Loucy (cell line): Measurements from ENCODE around the gene LCTL.

Source experiments
- H2AFZ ChIP-seq: fragments of 200-600 bp; sonication (generic); 2 replicates; pipeline ENCODE4 v1.6.0; 2016; ENCODE audit warnings: antibody characterized with exemption, mild to moderate bottlenecking, low read length, moderate library complexity
- H3F3A ChIP-seq: fragments of 200-600 bp; 2 replicates; pipeline ENCODE4 v1.6.0; 2016; ENCODE audit warnings: antibody characterized with exemption, low read depth, mild to moderate bottlenecking
- H3K27me3 ChIP-seq: fragments of 200-600 bp; sonication (generic); 2 replicates; pipeline ENCODE4 v1.6.1; 2014; ENCODE audit warnings: low read length, mild to moderate bottlenecking; ENCODE audit not compliant: insufficient read depth, poor library complexity, severe bottlenecking
- H3K36me3 ChIP-seq: fragments of 200-600 bp; sonication (generic); 2 replicates; pipeline ENCODE4 v1.6.1; 2016; ENCODE audit warnings: low read length; ENCODE audit not compliant: insufficient read depth
- H3K4me1 ChIP-seq: fragments of 200-600 bp; sonication (generic); 2 replicates; pipeline ENCODE4 v1.5.1; 2014; ENCODE audit warnings: low read length, mild to moderate bottlenecking; ENCODE audit not compliant: insufficient read depth, poor library complexity, severe bottlenecking
- H3K4me2 ChIP-seq: fragments of 200-600 bp; sonication (generic); 2 replicates; pipeline ENCODE4 v1.6.0; 2014; ENCODE audit warnings: antibody characterized with exemption, low read length, low read depth, mild to moderate bottlenecking; ENCODE audit not compliant: poor library complexity, severe bottlenecking
- H3K4me3 ChIP-seq: fragments of 200-600 bp; sonication (generic); 2 replicates; pipeline ENCODE4 v1.5.1; 2014; ENCODE audit warnings: low read length, mild to moderate bottlenecking, mixed read lengths; ENCODE audit not compliant: poor library complexity, severe bottlenecking
- H3K79me2 ChIP-seq: fragments of 200-600 bp; sonication (generic); 2 replicates; pipeline ENCODE4 v1.6.1; 2014; ENCODE audit warnings: low read length; ENCODE audit not compliant: insufficient read depth
- H3K9ac ChIP-seq: fragments of 200-600 bp; sonication (generic); 2 replicates; pipeline ENCODE4 v1.6.0; 2014; ENCODE audit warnings: mild to moderate bottlenecking, low read depth, low read length, moderate library complexity; ENCODE audit not compliant: poor library complexity, severe bottlenecking
- H3K9me2 ChIP-seq: fragments of 200-600 bp; sonication (generic); replicated peaks from 2 replicates; pipeline ENCODE4 v1.6.1; 2016; ENCODE audit warnings: low read depth, low read length, mixed read lengths
- H3K9me3 ChIP-seq: fragments of 200-600 bp; sonication (generic); 2 replicates; pipeline ENCODE4 v1.6.1; 2014; ENCODE audit warnings: mild to moderate bottlenecking, antibody characterized with exemption, low read length, low read depth; ENCODE audit not compliant: insufficient read depth
- H4K20me1 ChIP-seq: fragments of 200-600 bp; sonication (generic); 2 replicates; pipeline ENCODE4 v1.6.0; 2014; ENCODE audit warnings: antibody characterized with exemption, low read length, mild to moderate bottlenecking; ENCODE audit not compliant: insufficient read depth, poor library complexity, severe bottlenecking
- EZH2phosphoT487 ChIP-seq: fragments of 200-600 bp; IDR thresholded peaks from 2 replicates; pipeline ENCODE4 v1.6.1; 2018; ENCODE audit warnings: antibody characterized with exemption, mild to moderate bottlenecking, moderate library complexity, borderline replicate concordance
- TF ChIP-seq, protein P1 (sequence below): fragments of 200-600 bp; sonication (generic); conservative IDR thresholded peaks from 2 replicates; pipeline ENCODE4 v1.5.1; 2014; ENCODE audit warnings: mild to moderate bottlenecking, antibody characterized with exemption, low read length

LCTL gene

DNA sequence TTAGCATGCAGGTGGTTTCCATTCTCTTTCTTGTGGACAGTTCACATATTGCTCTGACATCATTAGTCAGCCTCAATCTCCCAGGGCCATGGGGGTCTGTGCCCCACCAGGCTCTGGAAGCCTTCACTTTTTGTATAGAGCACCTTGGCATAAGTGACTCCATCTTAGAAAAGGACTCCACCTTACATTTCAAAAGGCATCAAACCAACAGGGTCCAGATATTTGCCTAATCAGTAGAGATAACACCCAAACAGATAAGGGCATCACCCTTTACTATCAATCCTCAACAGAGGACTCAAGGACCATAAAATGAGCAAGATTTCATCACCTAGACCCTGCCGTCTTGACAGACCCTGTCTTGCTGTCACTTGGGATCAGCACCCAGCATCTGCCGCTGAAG, 35.7 kb upstream of the LCTL start:
- no peak overlapping the region for H2AFZ ChIP-seq
- no peaks in the 10 kb centered on the region for H4K20me1 ChIP-seq
- H3K9me2 ChIP-seq: no peaks in the 10 kb centered on the region
- no peak overlapping the region for H3K4me2 ChIP-seq
- no peaks in the 10 kb centered on the region for H3K9me3 ChIP-seq
- H3F3A ChIP-seq: no peaks in the 10 kb centered on the region
- no peaks in the 10 kb centered on the region for H3K27me3 ChIP-seq
- no peak overlapping the region for H3K9ac ChIP-seq
- H3K4me1 ChIP-seq: peaks cover 7% of the 10 kb centered on the region
- no peaks in the 10 kb centered on the region for H3K36me3 ChIP-seq
- H3K79me2 ChIP-seq: no peaks in the 10 kb centered on the region
- TF ChIP-seq, protein P1, sequence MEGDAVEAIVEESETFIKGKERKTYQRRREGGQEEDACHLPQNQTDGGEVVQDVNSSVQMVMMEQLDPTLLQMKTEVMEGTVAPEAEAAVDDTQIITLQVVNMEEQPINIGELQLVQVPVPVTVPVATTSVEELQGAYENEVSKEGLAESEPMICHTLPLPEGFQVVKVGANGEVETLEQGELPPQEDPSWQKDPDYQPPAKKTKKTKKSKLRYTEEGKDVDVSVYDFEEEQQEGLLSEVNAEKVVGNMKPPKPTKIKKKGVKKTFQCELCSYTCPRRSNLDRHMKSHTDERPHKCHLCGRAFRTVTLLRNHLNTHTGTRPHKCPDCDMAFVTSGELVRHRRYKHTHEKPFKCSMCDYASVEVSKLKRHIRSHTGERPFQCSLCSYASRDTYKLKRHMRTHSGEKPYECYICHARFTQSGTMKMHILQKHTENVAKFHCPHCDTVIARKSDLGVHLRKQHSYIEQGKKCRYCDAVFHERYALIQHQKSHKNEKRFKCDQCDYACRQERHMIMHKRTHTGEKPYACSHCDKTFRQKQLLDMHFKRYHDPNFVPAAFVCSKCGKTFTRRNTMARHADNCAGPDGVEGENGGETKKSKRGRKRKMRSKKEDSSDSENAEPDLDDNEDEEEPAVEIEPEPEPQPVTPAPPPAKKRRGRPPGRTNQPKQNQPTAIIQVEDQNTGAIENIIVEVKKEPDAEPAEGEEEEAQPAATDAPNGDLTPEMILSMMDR: no peak
- TF ChIP-seq EZH2phosphoT487: no peak
- H3K4me3 ChIP-seq: no peak overlapping the region

- Histone ChIP-seq H3K9me2 (no peaks in the 10 kb centered on the region), H3K9me3 (no peaks in the 10 kb centered on the region), H3K36me3 (no peaks in the 10 kb centered on the region), H3K79me2 (no peaks in the 10 kb centered on the region), H3K4me3 (no peak overlapping the region), H2AFZ (no peak overlapping the region), H3K27me3 (no peaks in the 10 kb centered on the region), H3K9ac (no peak overlapping the region), H3F3A (no peaks in the 10 kb centered on the region), H3K4me2 (no peak overlapping the region), H4K20me1 (no peaks in the 10 kb centered on the region), H3K4me1 (peaks cover 7% of the 10 kb centered on the region)
- no peak for TF ChIP-seq EZH2phosphoT487
- TF ChIP-seq, protein P1: no peak
Observed at GRCh38 chr15:66600240-66600627, 34.4 kb upstream of the LCTL start.

GRCh38 chr15:66599536-66600239, 33.9 kb upstream of the LCTL start:
- Histone ChIP-seq H3K4me2 (no peak overlapping the region), H3K9ac (no peak overlapping the region), H4K20me1 (no peaks in the 10 kb centered on the region), H2AFZ (no peak overlapping the region), H3K4me1 (peaks cover 7% of the 10 kb centered on the region), H3K9me3 (no peaks in the 10 kb centered on the region), H3K9me2 (no peaks in the 10 kb centered on the region), H3K27me3 (no peaks in the 10 kb centered on the region), H3K36me3 (no peaks in the 10 kb centered on the region), H3F3A (no peaks in the 10 kb centered on the region), H3K4me3 (no peak overlapping the region), H3K79me2 (no peaks in the 10 kb centered on the region)
- TF ChIP-seq, protein P1: no peak
- no peak for TF ChIP-seq EZH2phosphoT487
